ENCODE results near the gene DLG4. TPM values are rescaled to one million over a fixed set of nuclear protein-coding genes. Genes with fewer than 3 reads are reported as not detected.
"Not testable (repeated sequence)": the region's sequence is repeated elsewhere in the genome, so short reads cannot be mapped to it uniquely, and the experiment has no call there.

DLG4 gene
- total RNA-seq, 1 donor from 2014 or later = 14.0 TPM

DNA sequence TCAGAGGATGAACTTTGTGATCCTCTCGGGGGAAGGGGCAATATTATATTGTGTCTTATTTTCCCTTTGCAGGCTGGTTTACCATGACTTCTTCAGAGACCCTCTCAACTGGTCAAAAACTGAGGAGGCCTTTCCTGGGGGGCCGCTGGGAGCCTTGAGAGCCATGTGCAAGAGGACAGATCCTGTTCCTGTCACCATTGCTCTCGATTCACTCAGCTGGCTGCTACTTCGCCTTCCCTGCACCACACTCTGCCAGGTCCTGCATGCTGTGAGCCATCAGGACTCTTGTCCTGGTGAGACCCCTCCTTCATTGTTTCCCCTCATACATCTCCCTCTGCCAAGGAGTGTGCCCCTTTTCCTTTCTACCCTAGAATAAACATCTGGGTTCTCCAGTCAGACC lies 34.9 kb upstream of the DLG4 start:
- intact Hi-C loops (cut with micrococcal nuclease) = loop anchor here (5.0 kb wide), 2 partner anchors 308 to 433 kb away; partner anchors contain the start of genes SENP3, TP53 and WRAP53
- H3K27me3 Mint-ChIP-seq = no peaks in the 10 kb centered on the region
- peaks cover 35% of the 10 kb centered on the region for H3K4me1 Mint-ChIP-seq
- DNase-seq = no peak
- H3K9me3 Mint-ChIP-seq = no peaks in the 10 kb centered on the region
- H3K27ac Mint-ChIP-seq = peak overlapping the region; percentile 59
- H3K36me3 Mint-ChIP-seq (ENCODE audit: low read depth) = peaks cover 52% of the 10 kb centered on the region
- H3K4me3 Mint-ChIP-seq = no peak overlapping the region

- Mint-ChIP-seq H3K27me3 (no peaks in the 10 kb centered on the region), H3K4me1 (peaks cover 44% of the 10 kb centered on the region), H3K9me3 (no peaks in the 10 kb centered on the region), H3K4me3 (peak overlapping the region; percentile 95), H3K36me3 (ENCODE audit: low read depth) (peaks cover 47% of the 10 kb centered on the region), H3K27ac (peak overlapping the region; percentile 100)
- DNase-seq = no peak
- intact Hi-C loops (cut with micrococcal nuclease) = loop anchor here (2.0 to 5.0 kb wide), 3 partner anchors 38 to 434 kb away; partner anchors contain the start of genes SENP3, TP53 and WRAP53
Observed at GRCh38 chr17:7253082-7253481, 33.4 kb upstream of the DLG4 start.

DNA sequence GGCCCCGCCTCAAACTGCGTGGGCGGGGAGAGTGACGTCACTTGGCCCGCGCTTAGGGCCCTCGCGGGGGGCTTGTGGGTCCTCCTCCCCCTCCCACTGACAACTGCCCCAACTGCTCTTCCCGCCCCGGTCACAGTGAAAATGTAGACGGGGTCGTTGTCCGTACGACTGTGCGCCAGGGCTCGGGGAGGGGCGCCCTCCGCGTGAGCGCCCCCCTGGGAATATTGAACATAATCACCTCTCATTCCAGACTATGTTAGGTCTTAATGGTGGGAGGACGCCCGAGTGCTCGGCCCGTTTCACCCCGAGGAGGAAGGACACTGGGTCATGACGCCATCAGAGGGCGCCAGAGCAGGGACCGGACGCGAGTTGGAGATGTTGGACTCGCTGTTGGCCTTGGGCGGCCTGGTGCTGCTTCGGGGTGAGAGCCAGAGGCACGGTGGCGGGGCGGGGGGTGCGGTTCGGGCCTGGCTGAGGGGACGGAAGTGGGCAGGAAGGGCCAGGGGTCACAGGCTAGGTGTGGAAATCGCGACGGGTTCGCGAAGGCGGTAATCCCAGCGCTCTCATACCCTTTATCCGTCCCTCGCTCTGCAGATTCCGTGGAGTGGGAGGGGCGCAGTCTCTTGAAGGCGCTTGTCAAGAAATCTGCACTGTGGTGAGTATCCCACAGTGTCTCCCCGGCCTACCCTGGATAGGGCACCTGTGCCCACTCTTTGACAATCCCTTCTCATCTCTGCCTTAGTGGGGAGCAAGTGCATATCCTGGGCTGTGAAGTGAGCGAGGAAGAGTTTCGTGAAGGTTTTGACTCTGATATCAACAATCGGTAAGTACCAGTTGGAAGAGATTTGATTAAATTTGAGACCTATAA lies 32.8 kb upstream of the DLG4 start, which contains the start of gene ELP5:
Gene ELP5 (plus strand): TSS at position 40 of the 868 bp plus-strand sequence. CDS start 336 bp downstream, at position 376.
- Mint-ChIP-seq H3K27me3 (no peaks in the 10 kb centered on the region), H3K4me3 (peak within 1 kb of the TSS; percentile 95), H3K36me3 (ENCODE audit: low read depth) (peaks cover 46% of the 10 kb centered on the region), H3K9me3 (no peaks in the 10 kb centered on the region), H3K27ac (peak within 1 kb of the TSS; percentile 100), H3K4me1 (peaks cover 45% of the 10 kb centered on the region)
- peak; percentile 97 for DNase-seq
- intact Hi-C loops (cut with micrococcal nuclease) = loop anchor here (1.0 to 5.0 kb wide), 6 partner anchors 9 to 435 kb away; partner anchors contain the start of genes EIF5A, PHF23, SENP3 and TP53

DNA sequence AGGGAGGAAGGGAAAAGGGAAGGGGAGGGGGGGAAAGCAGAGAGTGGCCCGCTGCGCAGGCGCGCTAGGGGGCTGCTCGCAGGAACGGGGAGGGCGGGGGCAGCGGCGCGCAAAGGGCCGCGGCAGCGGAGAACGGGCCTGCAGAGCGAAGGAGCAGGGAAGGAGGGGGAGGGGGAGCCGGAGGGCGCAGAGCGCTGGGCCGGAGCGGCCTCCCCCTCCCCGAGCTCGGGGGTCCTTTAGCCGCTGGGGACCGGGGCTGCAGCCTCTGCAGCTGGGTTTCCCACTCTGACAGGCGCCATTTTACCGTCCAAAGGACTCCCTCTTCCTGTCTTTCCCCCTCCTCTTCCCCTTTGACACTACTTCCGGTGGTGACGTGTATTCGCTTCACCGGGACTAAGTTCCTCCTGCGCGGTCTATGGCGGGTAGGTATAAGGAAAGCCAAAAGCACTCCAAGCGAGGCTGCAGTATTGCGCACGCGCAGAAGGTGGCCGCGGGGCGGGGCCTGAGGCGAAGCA lies 32.1 kb upstream of the DLG4 start, which contains the start of gene CTDNEP1:
Gene CTDNEP1 (minus strand): TSS at position 74 of the 515 bp plus-strand sequence. CDS start 438 bp downstream, outside the sequence.
- intact Hi-C loops (cut with micrococcal nuclease) = loop anchor here (1.0 to 5.0 kb wide), 6 partner anchors 8 to 436 kb away; partner anchors contain the start of genes EIF5A, PHF23, SENP3 and TP53
- no peaks in the 10 kb centered on the region for H3K9me3 Mint-ChIP-seq
- H3K36me3 Mint-ChIP-seq (ENCODE audit: low read depth) = peaks cover 43% of the 10 kb centered on the region
- peak within 1 kb of the TSS; percentile 100 for H3K27ac Mint-ChIP-seq
- H3K4me1 Mint-ChIP-seq = peaks cover 46% of the 10 kb centered on the region
- peak; percentile 100 for DNase-seq
- no peaks in the 10 kb centered on the region for H3K27me3 Mint-ChIP-seq
- H3K4me3 Mint-ChIP-seq = peak within 1 kb of the TSS; percentile 95

DNA sequence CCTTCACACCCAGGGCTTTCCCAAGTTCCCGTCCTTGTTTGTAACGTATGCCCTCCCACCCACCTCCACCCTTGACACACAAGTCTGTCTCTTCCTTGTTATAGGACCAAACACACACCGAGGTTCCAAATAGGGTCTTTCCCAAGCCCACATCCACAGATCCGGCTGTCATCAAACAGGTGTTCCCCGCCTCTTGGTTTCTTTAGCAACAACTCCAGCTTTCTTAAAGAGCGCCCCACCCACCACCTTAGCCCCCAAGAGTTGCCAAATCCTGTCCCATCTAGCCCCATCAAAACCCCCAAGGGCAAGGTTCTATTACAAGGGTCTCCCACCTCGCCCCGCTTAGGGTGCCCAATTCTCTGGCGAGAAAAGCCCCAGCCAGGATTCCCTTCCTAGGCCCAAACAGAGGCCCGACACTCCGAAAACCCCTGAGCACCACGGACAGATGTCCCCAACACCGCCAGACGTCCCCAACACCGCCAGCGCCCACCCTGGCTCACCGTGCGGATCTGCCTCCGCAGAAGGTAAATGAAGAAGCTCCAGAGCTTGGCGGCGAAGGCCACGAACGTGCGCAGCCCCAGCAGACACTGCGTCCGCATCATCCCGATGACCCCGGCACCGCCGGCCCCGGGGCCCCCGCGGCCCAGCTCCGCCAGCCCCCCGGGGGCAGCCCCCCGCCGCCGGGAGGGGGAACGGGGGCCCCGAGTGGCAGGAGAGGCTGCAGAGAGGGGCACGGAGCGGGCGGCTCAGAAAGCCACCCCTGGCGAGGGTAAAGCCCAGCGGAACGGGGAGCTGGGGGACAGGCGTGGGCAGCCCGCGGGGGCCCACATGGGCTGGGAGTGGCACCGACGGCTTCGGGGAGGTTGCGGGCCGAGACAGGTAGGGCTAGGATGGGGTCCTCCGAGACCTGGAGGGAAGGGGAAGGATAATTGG lies 31.3 kb upstream of the DLG4 start:
- peak overlapping the region; percentile 95 for H3K4me3 Mint-ChIP-seq
- intact Hi-C loops (cut with micrococcal nuclease) = loop anchor here (5.0 kb wide), 2 partner anchors 311 to 436 kb away; partner anchors contain the start of genes SENP3, TP53 and WRAP53
- no peaks in the 10 kb centered on the region for H3K9me3 Mint-ChIP-seq
- no peaks in the 10 kb centered on the region for H3K27me3 Mint-ChIP-seq
- H3K4me1 Mint-ChIP-seq = peaks cover 52% of the 10 kb centered on the region
- H3K27ac Mint-ChIP-seq = peak overlapping the region; percentile 100
- peaks cover 45% of the 10 kb centered on the region for H3K36me3 Mint-ChIP-seq (ENCODE audit: low read depth)
- peak; percentile 76 for DNase-seq

DNA sequence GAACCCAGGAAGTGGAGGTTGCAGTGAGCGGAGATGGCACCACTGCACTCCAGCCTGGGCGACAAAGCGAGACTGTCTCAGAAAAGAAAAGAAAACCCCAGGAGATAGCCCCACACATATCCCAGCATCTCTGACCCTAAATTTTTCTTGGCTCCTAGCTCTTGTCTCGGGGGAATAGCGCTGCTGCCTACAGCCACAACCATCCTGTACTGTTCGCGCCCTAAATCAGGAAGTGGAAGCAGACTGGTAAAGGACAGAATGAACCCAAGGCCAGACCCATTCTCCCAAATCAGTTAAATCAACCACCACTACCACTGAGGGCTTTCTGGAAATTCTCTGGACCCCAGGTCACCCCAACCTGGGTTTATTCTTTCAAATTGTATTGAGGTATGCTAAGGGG lies 30.2 kb upstream of the DLG4 start:
- intact Hi-C loops (cut with micrococcal nuclease) = loop anchor here (5.0 kb wide), 2 partner anchors 312 to 437 kb away; partner anchors contain the start of genes SENP3, TP53 and WRAP53
- Mint-ChIP-seq H3K4me1 (peaks cover 52% of the 10 kb centered on the region), H3K36me3 (ENCODE audit: low read depth) (peaks cover 44% of the 10 kb centered on the region), H3K27me3 (no peaks in the 10 kb centered on the region), H3K27ac (peak overlapping the region; percentile 95), H3K4me3 (peak overlapping the region; percentile 95), H3K9me3 (no peaks in the 10 kb centered on the region)
- no peak for DNase-seq

- no peaks in the 10 kb centered on the region for H3K9me3 Mint-ChIP-seq
- H3K4me3 Mint-ChIP-seq = peak overlapping the region; percentile 95
- intact Hi-C loops (cut with micrococcal nuclease) = no loop called here
- H3K27me3 Mint-ChIP-seq = no peaks in the 10 kb centered on the region
- peaks cover 50% of the 10 kb centered on the region for H3K4me1 Mint-ChIP-seq
- no peak for DNase-seq
- H3K27ac Mint-ChIP-seq = peak overlapping the region; percentile 71
- H3K36me3 Mint-ChIP-seq (ENCODE audit: low read depth) = peaks cover 45% of the 10 kb centered on the region
Observed at GRCh38 chr17:7249214-7249613, 29.6 kb upstream of the DLG4 start.

DNA sequence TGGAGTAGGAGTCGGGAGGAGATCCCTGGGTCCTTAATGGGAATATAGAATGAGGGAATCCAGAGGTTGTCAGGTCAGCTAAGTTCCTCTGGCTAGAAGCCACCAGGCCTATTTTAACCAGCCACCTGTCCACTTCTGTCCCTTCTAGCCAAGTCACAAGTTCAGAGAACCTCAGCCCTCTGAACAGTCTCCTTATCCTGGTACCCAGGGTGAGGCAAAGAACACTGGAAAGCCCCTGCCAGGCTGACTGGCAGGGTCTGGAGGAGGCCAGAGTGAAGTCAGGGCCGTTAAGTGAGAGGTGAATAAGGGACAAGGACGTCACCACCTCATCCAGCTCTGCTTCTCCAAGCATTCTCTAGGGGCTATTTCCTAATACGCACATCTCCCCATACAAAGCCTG lies 29.2 kb upstream of the DLG4 start:
- H3K27ac Mint-ChIP-seq = no peak overlapping the region

GRCh38 chr17:7246779-7247178 lies 27.1 kb upstream of the DLG4 start:
- Mint-ChIP-seq H3K36me3 (ENCODE audit: low read depth) (peaks cover 39% of the 10 kb centered on the region), H3K4me3 (no peak overlapping the region), H3K4me1 (peaks cover 45% of the 10 kb centered on the region), H3K27ac (peak overlapping the region; percentile 20), H3K27me3 (no peaks in the 10 kb centered on the region), H3K9me3 (no peaks in the 10 kb centered on the region)
- DNase-seq = no peak
- intact Hi-C loops (cut with micrococcal nuclease) = no loop called here

More for the DNA sequence above, 29.2 kb upstream of the DLG4 start:
- Mint-ChIP-seq H3K36me3 (ENCODE audit: low read depth) (peaks cover 46% of the 10 kb centered on the region), H3K27me3 (no peaks in the 10 kb centered on the region), H3K9me3 (no peaks in the 10 kb centered on the region), H3K4me1 (peaks cover 47% of the 10 kb centered on the region), H3K4me3 (peak overlapping the region; percentile 95)
- DNase-seq = no peak
- intact Hi-C loops (cut with micrococcal nuclease) = no loop called here

- H3K27ac Mint-ChIP-seq = not testable (repeated sequence)
- intact Hi-C loops (cut with micrococcal nuclease) = loop anchor here (1.0 to 2.0 kb wide), 2 partner anchors 8 to 71 kb away; partner anchors contain the start of genes ELP5 and GPS2
- H3K4me3 Mint-ChIP-seq = peak overlapping the region; percentile 85
Observed at GRCh38 chr17:7243838-7244237, 24.2 kb upstream of the DLG4 start.

DNA sequence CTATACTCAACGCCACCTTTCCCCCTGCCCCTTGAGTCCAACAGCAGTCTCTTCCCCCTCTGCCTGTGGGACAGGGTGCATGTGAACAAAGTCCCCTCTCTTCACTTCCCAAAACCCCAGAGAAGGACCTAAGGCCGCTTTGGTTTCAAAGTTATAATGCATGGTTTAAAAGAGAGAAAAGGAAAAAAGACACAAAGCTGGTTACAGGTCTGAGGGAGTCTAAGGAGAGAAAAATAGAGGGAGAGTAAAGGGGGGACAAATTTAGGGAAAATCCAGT lies 23.8 kb upstream of the DLG4 start:
- Mint-ChIP-seq H3K27me3 (no peaks in the 10 kb centered on the region), H3K4me3 (peak overlapping the region; percentile 85), H3K9me3 (no peaks in the 10 kb centered on the region), H3K36me3 (ENCODE audit: low read depth) (peaks cover 46% of the 10 kb centered on the region), H3K4me1 (peaks cover 43% of the 10 kb centered on the region), H3K27ac (peak overlapping the region; percentile 82)
- intact Hi-C loops (cut with micrococcal nuclease) = loop anchor here (1.0 to 2.0 kb wide), 2 partner anchors 9 to 71 kb away; partner anchors contain the start of genes ELP5 and GPS2
- no peak for DNase-seq

More at GRCh38 chr17:7243838-7244237, 24.2 kb upstream of the DLG4 start:
- not testable (repeated sequence) for DNase-seq, H3K9me3 Mint-ChIP-seq, H3K27me3 Mint-ChIP-seq
- Mint-ChIP-seq H3K4me1 (peaks cover 47% of the 10 kb centered on the region), H3K36me3 (ENCODE audit: low read depth) (peaks cover 45% of the 10 kb centered on the region)

- Mint-ChIP-seq H3K27ac (peak overlapping the region; percentile 91), H3K27me3 (no peaks in the 10 kb centered on the region), H3K36me3 (ENCODE audit: low read depth) (peaks cover 46% of the 10 kb centered on the region), H3K9me3 (no peaks in the 10 kb centered on the region), H3K4me1 (peaks cover 42% of the 10 kb centered on the region), H3K4me3 (peak overlapping the region; percentile 85)
- intact Hi-C loops (cut with micrococcal nuclease) = loop anchor here (1.0 to 2.0 kb wide), 2 partner anchors 9 to 72 kb away; partner anchors contain the start of genes ELP5 and GPS2
- DNase-seq = peak; percentile 98
Observed at GRCh38 chr17:7242717-7243452, 23.2 kb upstream of the DLG4 start.

All from activated CD4-positive, alpha-beta T cell treated with anti-CD3 and anti-CD28 coated beads, Interleukin-2, amount 10 ng/mL, durations not matched to agents 24 days and 14 days (primary cell).